Pancreas (tissue), 10 donors: ENCODE results near the gene MRPL58. TPM values are rescaled to one million over a fixed set of nuclear protein-coding genes. Genes with fewer than 3 reads are reported as not detected.
A peak's percentile ranks its signal among the peaks of the same experiment; 100 is the strongest.
"Not testable (repeated sequence)": the region's sequence is repeated elsewhere in the genome, so short reads cannot be mapped to it uniquely, and the experiment has no call there.

ENCODE experiments used
- ATAC-seq, 4 donors: fragments of 200-7000 bp; cut with Tn5 transposase; one replicate each; pipeline versions ENCODE4 v1.8.0 to v1.9.1; 2020; ENCODE audit warnings: mild to moderate bottlenecking in 4 of 4, moderate library complexity in 4 of 4
- DNase-seq, 6 donors: peaks; one replicate each; pipeline ENCODE4 v3.0.0-alpha.2; 2020
- FAIRE-seq: peaks from 2 replicates; lab custom pipeline; 2012; peaks lifted over from hg19 to GRCh38; lab: Jason Lieb, UNC
- H3K27ac ChIP-seq, 4 donors: fragments of 200-600 bp; sonication (generic); 1 replicate in 3 of 4; 2 replicates in 1 of 4; pipeline versions ENCODE4 v1.5.0 to v1.8.0; 2020
- H3K27me3 ChIP-seq, 4 donors: fragments of 200-600 bp; one replicate each; pipeline ENCODE4 v1.8.0; 2021
- H3K36me3 ChIP-seq, 3 donors: fragments of 200-600 bp; sonication (generic) in 1 of 3; one replicate each; pipeline versions ENCODE4 v1.5.0 to v1.8.0; 2020 to 2021
- H3K4me1 ChIP-seq, 3 donors: fragments of 200-600 bp; one replicate each; pipeline ENCODE4 v1.8.0; 2021
- H3K4me3 ChIP-seq, 4 donors: fragments of 200-600 bp; sonication (generic) in 2 of 4; one replicate each; pipeline versions ENCODE4 v1.5.0 to v1.8.0; 2020 to 2021
- H3K9me3 ChIP-seq, 4 donors: fragments of 200-600 bp; one replicate each; pipeline ENCODE4 v1.8.0; 2021
- WGBS, 2 donors: extraction: QIAGEN DNeasy Blood & Tissue Kit; methylation state at CpG; one replicate each; pipeline ENCODE4 v1.1.7; 2013; 5-methylcytosine and 5-hydroxymethylcytosine counted together
- intact Hi-C, 3 donors: fragments of 100-400 bp; cut with DNase I; formaldehyde crosslinking; loops; one replicate each; pipeline versions ENCODE4 v1.11.1 to v1.14.2; 2022
- polyA plus RNA-seq, 2 donors: library from polyadenylated mRNA; stranded (reverse); fragments of 200-250 nt; gene quantifications; one replicate each; pipeline ENCODE4 v1.2.3, GENCODE V29; 2013
- total RNA-seq, 6 donors: library from RNA; stranded (reverse); fragmentation: NEBNext Ultra II Directional in 4 of 6; extraction: Animal tissue kit (Norgen Biotek cat#: 25700) in 4 of 6; gene quantifications; one replicate each; pipeline versions ENCODE4 v1.2.1 to v1.2.4, GENCODE V29; 2021 to 2023
- TF ChIP-seq, protein P1 (sequence below), 4 donors: fragments of 200-600 bp; sonication (generic) in 3 of 4; IDR thresholded peaks; one replicate each; pipeline versions ENCODE4 v1.5.0 to v1.8.0; 2021; ENCODE audit warnings: antibody characterized with exemption in 4 of 4
- donor health status: healthy with polysubstance abuse.
- donor health status: DM: no; HTN: no; CAD: no; lungs with moderate emphysema.
- donor health status: DM: no; HTN: no; CAD: no.
- donor health status: control.
- donor health status: control.
- donor health status: Bipolar disorder and iron deficiency.
- donor health status: DM: yes; HTN: yes; CAD: no.
- donor health status: DM: no; HTN: no; CAD: no.
- donor health status: DM: no; HTN: no; CAD: no.
- donor health status: DM: yes; HTN: yes; CAD: no.

MRPL58 gene
- total and polyA plus RNA-seq, 8 donors: 11.7 to 23.6 (median 16.0) TPM

DNA sequence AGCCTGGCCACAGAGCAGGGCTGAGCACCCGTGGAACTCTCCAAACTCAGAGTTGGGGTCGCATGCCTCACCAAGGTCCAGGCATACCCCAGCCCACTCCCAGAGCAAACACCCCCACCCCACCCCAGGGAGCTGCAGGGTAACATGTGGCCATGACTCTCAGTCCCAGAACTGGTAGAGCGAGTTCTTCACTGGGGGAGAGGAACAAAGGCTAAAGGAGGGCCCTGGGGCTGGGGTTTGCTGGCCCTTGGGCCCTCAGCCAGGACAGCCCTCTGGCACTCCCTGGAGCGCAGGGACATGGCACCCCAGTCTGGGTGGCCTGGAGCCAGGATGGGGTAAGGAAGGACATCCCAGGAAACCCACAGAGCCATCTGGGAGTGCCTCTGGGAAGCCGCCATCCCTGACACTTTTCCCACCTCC, 44.1 kb upstream of the MRPL58 start:
- Histone ChIP-seq H3K27ac (peak overlapping the region; percentile 12 to 71 (median 45)), H3K4me3 (peak overlapping the region in 1 of 4 donors; percentile 2), H3K27me3 (no peaks in the 10 kb centered on the region), H3K9me3 (no peaks in the 10 kb centered on the region), H3K36me3 (no peaks in the 10 kb centered on the region), H3K4me1 (peaks cover 11 to 29% (median 20%) of the 10 kb centered on the region in 3 donors)
- DNase-seq: peak in 5 of 6 donors; percentile 73 to 85 (median 76)
- intact Hi-C loops: loop anchor here in 1 of 3 donors (10.0 kb wide), 1 partner anchor 46 kb away; the partner anchor contains the start of gene MRPL58
- TF ChIP-seq, protein P1, sequence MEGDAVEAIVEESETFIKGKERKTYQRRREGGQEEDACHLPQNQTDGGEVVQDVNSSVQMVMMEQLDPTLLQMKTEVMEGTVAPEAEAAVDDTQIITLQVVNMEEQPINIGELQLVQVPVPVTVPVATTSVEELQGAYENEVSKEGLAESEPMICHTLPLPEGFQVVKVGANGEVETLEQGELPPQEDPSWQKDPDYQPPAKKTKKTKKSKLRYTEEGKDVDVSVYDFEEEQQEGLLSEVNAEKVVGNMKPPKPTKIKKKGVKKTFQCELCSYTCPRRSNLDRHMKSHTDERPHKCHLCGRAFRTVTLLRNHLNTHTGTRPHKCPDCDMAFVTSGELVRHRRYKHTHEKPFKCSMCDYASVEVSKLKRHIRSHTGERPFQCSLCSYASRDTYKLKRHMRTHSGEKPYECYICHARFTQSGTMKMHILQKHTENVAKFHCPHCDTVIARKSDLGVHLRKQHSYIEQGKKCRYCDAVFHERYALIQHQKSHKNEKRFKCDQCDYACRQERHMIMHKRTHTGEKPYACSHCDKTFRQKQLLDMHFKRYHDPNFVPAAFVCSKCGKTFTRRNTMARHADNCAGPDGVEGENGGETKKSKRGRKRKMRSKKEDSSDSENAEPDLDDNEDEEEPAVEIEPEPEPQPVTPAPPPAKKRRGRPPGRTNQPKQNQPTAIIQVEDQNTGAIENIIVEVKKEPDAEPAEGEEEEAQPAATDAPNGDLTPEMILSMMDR (IDR thresholded peaks at IDR 0.05): no peak
- no peak for FAIRE-seq
- 20 to 22% methylated on average over 5 of the region's 5 CpGs for WGBS, 2 donors
- peak; percentile 19 to 45 (median 32) for ATAC-seq

DNA sequence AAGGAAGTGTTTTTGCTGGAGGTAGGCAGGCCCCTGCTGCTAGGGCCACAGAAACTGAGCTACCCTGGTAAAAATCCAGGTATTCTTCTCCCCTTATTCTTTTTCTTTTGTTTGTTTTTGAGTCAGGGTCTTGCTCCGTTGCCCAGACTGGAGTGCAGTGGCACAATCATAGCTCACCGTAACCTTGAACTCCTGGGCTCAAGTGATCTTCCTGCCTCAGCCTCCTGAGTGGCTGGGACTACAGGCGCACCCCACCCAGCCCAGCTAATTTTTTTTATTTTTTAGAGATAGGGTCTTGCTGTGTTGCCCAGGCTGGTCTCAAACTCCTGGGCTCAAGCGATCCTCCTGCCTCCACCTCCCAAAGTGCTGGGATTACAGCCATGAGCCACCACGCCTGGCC, 43.0 kb upstream of the MRPL58 start:
- H3K9me3 ChIP-seq, FAIRE-seq, DNase-seq, H3K4me3 ChIP-seq, H3K27me3 ChIP-seq, H3K36me3 ChIP-seq, ATAC-seq: not testable (repeated sequence)
- intact Hi-C loops: loop anchor here in 1 of 3 donors (10.0 kb wide), 1 partner anchor 45 kb away; the partner anchor contains the start of gene MRPL58
- peak overlapping the region in 2 of 4 donors; percentile 6 to 12 for H3K27ac ChIP-seq
- peaks cover 11 to 29% (median 20%) of the 10 kb centered on the region in 3 donors for H3K4me1 ChIP-seq
- WGBS, 2 donors: 73 to 83% methylated on average over 5 of the region's 5 CpGs

DNA sequence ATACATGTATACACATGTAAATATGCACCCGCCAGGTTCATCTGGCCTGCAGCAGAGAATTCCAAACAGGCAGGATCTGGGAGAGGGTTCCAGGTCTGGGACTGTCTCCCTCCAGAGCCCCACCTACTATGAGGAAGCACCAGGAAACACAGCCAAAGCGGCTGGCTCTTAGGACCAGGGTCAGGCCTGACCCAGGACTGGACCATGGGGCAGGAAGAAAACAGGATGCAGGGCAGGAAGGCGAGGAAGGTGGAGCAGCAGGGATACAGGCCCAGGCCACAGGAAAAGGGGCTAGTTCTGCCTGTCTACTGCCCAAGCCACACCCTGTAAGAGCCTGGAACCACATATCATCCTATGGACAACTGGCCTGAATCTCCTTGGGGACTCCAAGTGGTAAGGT, 42.1 kb upstream of the MRPL58 start:
- no peaks in the 10 kb centered on the region for H3K27me3 ChIP-seq
- ATAC-seq: no peak
- intact Hi-C loops: no loop called here
- TF ChIP-seq, protein P1 (IDR thresholded peaks at IDR 0.05): no peak
- H3K4me1 ChIP-seq: peaks cover 11 to 28% (median 20%) of the 10 kb centered on the region in 3 donors
- peak overlapping the region in 3 of 4 donors; percentile 81 to 95 (median 90) for H3K4me3 ChIP-seq
- 50 to 52% methylated on average over 3 of the region's 3 CpGs for WGBS, 2 donors
- no peak for DNase-seq
- FAIRE-seq: no peak
- H3K36me3 ChIP-seq: no peaks in the 10 kb centered on the region
- H3K27ac ChIP-seq: peak overlapping the region in 1 of 4 donors; percentile 85
- H3K9me3 ChIP-seq: no peaks in the 10 kb centered on the region

DNA sequence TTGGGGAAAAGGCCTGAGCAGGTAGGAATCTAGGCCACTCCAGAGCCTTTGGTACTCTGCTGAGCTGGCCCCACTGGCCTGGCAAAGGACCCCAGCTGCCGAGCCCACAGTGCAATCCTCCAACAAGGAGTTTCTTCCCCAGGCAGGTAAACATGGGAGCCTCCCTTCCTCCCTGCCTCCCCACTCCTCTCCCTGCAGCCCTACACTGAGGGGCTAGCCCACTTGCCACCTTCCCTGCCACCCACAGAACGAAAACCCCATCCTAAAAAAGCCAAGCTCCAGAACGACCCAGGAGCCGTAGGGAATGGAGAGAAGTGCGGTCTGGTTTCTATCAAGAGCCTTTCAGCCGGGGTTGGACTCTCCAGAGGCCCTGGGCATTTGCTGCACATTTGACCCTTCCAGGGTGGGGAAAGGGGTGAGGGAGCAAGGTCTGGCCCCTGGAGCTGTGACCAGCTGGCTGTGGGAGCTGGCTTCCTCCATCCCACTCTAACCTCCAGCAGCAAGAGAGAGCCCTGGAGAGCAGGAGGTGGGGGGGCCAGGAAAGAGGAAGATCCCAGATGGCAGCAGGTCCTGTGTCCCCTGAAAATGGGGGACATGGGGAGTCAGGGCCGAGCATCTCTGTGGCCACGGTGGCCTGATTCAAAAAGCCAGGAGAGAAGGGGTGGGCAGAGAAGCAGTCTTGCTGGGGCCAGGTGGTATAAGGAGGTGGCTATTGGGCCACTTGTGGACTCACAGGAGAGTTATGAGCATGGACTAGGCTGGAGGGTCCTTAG, 41.2 kb upstream of the MRPL58 start:
- intact Hi-C loops: no loop called here
- FAIRE-seq: no peak
- H3K9me3 ChIP-seq: no peaks in the 10 kb centered on the region
- H3K4me3 ChIP-seq: peak overlapping the region; percentile 81 to 95 (median 90)
- H3K4me1 ChIP-seq: peaks cover 11 to 25% (median 20%) of the 10 kb centered on the region in 3 donors
- DNase-seq: peak in 2 of 6 donors; percentile 23 to 45
- peak overlapping the region; percentile 74 to 85 (median 79) for H3K27ac ChIP-seq
- WGBS, 2 donors: 13 to 17% methylated on average over 8 of the region's 8 CpGs
- TF ChIP-seq, protein P1 (IDR thresholded peaks at IDR 0.05): no peak
- H3K27me3 ChIP-seq: no peaks in the 10 kb centered on the region
- no peaks in the 10 kb centered on the region for H3K36me3 ChIP-seq
- ATAC-seq: peak in 1 of 4 donors; percentile 2

DNA sequence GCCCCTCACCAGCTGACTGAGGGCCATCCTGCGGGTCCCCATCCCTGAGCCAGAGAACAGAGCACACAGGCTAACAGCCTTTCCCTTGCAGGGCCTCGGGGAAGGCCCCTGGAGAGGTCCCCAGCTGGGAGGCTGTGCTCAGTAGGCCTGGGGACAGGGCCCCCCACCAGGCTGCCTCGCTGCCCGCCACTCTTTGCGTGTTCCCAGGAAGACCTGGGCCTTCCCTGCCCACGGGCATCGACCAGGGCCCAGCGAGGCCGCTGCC, 40.7 kb upstream of the MRPL58 start:
- Histone ChIP-seq H3K4me3 (peak overlapping the region; percentile 81 to 95 (median 90)), H3K4me1 (peaks cover 11 to 25% (median 20%) of the 10 kb centered on the region in 3 donors), H3K27ac (peak overlapping the region; percentile 74 to 85 (median 79)), H3K36me3 (no peaks in the 10 kb centered on the region), H3K9me3 (no peaks in the 10 kb centered on the region), H3K27me3 (no peaks in the 10 kb centered on the region)
- FAIRE-seq (no peak), ATAC-seq (no peak), DNase-seq (no peak)
- intact Hi-C loops: no loop called here
- 4% methylated on average over 8 to 9 of the region's 9 CpGs for WGBS, 2 donors
- TF ChIP-seq, protein P1 (IDR thresholded peaks at IDR 0.05): no peak
